Activated gamma-delta T cell treated with Interleukin-2 at 50 U/mL for 16 hours (primary cell): ENCODE results near the gene CSTB.

Experiments
- DNase-seq: peaks from one replicate; pipeline ENCODE4 v3.0.0-alpha.2; 2020

Gene CSTB

DNA sequence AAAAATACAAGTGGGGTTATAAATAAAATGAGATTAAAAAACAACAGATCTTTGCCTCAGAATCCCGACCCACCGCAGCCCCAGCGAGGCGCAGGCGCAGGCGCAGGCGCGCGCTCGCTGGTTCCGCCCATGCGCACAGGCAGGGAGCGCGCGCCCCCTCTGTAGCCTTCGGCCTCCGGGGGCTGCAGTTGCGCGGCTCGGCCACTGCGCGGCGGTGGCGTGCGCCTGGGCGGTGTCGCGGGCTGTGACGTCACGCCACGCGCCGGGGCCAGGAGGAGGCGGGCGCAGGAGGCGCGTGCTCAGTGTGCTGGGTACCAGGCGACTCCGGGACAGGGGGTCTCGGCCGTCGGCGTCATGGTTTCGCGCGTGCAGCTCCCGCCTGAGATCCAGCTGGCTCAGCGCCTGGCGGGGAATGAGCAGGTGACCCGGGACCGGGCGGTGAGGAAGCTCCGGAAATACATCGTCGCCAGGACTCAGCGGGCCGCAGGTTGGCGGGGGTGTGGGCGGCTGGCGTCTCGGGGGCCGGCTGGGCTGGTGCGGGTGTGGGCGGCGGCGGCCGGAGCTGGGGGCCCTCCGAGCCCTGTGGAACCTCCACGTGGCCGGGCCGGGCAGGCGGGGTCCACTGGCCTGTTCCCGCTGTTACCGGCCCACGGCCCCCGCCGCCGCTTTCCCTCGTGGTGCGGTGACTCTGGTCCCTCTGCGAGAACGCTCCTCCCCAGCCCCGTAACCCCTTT is 13.3 kb upstream of the CSTB start, which contains the start of gene RRP1:
TSS of gene RRP1 (plus strand) at position 302 of the 734 bp plus-strand sequence. CDS start at position 355, 53 bp downstream.
- peak; percentile 92 for DNase-seq

DNA sequence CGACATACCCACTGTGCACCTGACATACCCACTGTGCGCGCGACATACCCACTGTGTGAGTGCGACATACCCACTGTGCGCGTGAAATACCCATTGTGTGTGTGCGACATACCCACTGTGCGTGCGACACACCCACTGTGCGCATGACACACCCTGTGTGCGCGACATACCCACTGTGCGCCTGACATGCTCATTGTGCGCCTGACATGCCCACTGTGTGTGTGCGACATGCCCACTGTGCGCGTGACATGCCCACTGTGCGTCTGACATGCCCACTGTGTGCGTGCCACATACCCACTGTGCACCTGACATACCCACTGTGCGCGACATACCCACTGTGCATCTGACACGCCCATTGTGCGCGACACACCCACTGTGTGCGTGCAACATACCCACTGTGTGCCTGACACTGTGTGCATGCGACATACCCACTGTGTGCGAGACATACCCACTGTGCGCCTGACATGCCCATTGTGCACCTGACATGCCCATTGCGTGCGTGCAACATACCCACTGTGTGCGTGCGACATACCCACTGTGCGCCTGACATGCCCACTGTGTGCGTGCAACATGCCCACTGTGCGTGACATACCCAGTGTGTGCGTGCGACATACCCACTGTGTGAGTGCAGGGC is 10.8 kb upstream of the CSTB start:
- no peak for DNase-seq

DNA sequence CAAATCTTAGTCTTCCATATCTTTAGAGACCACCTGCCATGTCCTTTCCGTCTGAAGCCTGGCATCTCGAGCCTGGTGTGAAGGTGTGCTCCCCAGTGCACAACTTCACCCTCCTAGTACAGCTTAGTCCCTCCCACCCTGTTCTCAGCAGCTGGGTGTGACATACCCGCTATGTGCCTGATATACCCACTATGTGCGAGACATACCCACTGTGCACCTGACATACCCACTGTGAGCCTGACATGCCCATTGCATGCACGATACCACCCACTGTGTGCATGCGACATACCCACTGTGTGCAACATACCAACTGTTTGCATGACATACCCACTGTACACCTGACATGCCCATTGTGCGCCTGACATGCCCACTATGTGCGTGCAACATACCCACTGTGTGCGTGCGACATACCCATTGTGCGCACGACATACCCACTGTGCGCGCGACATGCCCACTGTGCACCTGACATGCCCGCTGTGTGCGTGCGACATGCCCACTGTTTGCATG is 10.2 kb upstream of the CSTB start:
- no peak for DNase-seq

DNA sequence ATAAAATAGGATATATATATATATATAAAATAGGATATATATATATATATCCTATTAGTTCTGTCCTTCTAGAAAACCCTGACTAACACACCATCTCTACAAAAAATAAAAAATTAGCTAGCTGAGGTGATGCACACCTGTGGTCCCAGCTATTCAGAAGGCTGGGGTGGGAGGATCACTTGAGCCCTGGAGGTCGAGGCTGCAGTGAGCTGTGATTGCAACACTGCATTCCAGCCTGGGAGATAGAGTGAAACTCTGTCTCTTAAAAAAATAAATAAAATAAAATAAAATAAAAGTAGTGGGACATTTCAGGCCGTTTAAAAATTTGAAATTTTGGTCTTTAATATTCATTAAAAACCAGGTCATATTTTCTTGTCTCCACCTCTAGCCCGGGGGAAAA is 9.0 kb upstream of the CSTB start:
- DNase-seq, result no peak

DNA sequence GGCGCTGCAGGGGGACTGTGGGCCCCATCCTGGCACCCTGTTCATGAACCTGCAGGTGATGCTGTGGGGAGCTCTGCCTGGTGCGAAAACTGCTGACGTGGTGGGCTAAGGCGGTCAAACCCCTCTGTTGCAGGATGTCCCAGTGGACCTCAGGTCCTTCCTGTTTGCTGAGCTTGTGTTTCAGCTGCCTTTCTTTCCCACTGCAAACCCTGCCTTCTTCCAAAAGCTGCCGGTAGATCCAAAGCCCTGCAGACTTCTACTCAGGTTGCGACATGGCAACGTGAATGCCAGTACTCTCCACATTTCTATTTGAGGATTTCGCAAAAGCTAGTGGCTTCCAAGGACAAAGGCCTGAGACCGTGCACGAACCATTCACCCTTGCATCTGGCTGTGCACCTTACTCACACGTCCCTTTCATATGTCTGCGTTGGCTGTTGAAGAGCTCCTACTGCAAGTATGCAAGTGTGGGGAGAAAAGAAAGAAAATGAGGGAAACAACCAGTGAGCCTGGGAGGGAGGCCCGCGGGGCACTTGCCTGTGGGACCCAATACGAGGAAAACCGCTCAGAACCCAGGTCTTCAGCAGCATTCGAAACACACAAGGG is 7.1 kb upstream of the CSTB start:
- DNase-seq, result no peak

DNA sequence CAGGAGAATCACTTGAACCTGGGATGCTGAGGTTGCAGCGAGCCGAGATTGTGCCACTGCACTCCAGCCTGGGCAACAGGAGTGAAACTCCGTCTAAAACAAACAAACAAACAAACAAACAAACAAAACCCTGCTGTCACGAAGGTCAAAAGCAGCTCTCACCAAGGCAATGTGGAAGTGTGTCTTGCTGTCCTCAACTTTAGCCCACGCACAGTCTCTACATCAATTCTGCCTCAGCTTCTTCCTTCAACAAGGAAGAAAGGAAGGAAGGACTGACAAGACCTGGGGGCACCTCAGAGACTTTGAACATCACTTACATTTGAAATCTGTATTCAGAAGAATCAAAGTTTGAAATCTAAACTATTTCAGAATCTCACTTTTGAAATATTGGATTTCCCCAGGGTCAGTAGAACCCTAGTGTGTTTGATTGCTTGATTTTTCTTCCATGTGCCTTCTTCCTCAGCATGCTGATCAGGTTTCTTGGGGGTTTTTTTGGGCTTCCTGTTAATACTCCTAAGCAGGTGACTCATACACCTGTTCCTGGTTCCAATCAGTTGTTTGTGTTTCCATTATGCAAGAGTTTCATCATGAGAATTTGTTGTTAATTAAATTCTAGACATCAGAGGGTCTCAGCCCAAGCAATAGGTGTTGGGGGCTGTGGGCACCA is 6.5 kb upstream of the CSTB start:
- no peak for DNase-seq

DNA sequence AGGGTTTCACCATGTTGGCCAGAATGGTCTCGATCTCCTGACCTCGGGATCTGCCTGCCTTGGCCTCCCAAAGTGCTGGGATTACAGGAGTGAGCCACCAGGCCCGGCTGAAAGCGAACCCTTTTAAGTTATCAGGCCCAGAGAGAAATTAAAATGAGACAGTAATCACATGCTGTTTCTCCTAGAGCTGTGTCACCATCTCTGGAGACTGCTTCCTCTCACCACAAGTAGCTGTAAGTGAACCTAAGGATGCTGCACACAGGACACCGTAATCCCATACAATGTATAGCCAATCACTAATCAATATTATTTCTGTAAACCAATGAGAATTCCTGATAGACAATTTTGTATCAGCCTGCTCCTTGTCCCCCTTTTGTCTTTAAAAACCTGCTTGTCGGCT is 5.7 kb upstream of the CSTB start:
- DNase-seq, result no peak

DNA sequence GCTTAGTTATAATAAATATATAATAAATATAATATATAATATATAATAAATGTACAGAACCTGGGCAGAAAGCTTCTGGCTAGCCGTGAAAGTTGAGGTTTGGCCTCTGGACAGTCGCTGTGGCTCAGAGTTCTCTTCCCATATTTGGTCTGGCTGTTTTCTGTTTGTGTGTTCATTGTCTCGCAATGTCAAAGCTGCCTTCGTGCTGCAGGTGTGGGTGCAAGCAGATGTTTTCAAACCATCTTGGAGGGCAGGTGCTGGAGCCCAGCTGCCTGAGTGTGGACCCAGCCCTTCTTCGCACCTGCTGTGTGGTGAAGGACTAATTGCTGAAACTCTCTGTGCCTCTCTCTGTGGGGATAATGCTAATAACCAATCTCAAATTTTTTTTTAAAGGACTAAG is 3.6 kb upstream of the CSTB start:
- DNase-seq, result no peak

DNA sequence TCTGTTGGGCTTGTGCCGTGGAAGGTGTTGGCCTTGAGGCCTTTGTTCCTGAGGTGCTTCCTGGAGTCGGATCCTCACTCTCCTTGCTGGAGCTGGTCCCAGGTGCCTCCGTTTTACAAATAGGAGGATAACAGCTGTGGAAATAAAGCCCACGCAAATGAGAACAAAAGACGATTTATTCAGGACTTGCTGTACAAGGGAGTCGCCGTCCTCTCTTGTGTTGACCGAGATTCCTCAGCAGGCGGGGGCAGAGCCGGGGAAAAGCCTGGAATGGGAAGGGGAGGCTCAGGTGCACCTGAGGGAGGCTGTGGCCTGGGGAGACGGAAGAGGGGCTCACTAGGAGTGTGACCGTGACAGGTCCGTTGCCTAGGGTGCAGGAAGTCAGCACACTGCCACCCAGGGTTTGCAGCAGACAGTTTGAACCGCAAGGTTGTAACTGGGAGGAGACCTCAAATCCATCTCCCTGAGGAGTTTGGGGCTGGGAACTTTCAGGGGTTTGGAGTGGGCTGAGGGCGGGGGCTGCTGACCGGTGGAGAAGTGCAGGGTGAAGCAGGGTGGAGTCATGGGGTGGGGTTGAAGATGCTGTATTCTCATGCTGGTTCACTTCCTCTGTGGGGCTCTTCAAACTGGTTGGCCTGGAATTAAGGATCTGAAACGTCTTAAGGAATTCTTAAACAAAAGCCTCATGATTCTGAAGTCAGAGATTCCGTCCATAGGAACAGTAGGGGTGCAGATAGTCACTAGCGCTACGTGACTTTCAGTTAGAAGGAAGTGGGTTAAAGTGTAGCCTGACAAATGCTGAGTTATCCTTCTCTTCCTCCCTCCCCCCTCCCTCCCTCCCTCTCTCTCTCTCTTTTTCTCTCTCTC is 2.6 kb upstream of the CSTB start:
- no peak for DNase-seq

DNA sequence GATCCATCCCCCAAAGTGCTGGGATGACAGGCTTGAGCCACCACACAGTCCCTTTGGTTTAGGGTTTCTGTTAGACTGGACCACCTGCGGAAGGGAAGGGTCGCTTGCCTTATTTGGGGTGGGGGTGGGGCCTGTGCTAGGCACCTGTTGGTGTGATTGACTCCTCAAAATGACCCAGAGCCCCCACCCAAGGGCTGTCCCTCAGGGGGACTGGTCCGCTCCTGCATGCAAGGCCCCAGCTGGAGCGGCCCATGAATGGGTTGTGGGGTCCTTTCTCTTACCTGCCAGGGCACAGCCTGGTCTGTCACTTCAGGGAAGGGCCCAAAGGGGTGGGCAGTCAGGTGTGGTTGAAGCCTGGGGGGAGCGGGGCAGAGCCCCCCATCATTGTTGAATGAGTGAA is 1.8 kb upstream of the CSTB start:
- DNase-seq, result no peak

DNA sequence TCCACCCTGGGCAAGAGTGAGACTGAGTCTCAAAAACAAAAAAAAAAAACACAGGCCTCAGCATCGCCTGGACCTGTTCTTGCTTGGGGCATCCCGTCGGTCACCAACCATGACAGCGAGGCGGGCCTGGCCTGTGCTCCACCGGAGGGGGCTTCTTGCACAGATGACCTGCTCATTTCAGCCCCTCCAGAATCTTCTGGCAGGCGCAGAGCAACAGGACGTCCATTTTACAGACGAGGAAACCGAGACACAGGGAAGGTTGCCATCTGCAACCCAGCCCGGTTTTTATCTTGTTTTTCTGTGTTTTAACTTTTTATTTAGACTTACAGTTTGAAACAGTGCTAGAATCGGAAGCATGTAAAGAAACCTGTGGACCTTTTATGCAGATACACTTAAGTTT is 918 bp downstream of the CSTB start:
- DNase-seq, result no peak

DNA sequence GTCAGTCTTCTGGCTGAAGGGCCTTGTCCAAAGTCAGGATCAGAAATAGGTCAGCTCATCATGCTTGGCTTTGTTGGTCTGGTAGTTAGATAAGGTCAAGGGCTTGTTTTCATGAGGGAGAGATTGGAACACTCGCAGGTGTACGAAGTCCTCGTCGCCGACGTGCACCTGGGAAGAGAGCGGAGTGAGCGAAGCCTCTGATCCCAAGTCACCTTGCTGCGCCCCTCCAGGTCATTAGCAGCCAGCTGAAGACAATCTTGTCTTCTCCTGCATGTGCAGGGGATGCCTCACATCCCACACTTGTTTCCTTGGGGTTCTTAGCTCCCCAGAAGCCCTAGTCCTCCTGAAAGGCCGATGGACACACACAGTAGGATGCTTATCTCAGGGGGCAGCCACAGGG is 1.9 kb downstream of the CSTB start:
- no peak for DNase-seq

DNA sequence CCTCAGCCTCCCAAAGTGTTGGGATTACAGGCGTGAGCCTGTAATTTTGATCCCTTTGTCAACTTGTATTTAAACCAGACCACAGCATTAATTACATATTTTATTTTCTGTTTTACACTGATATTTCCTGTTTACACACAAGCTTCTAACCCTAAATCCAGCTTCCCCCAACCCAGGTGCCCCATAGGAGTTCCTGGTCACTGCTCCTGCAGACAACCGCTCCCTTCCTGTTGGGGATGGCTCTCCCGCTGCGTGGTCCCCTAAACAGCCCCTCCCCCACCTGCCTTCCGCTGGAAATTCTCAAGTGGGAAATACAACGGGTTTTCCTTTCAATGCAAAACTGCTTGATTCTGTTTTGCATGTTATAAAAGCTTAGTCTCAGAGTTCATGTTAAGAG is 3.7 kb downstream of the CSTB start:
- DNase-seq, result no peak

DNA sequence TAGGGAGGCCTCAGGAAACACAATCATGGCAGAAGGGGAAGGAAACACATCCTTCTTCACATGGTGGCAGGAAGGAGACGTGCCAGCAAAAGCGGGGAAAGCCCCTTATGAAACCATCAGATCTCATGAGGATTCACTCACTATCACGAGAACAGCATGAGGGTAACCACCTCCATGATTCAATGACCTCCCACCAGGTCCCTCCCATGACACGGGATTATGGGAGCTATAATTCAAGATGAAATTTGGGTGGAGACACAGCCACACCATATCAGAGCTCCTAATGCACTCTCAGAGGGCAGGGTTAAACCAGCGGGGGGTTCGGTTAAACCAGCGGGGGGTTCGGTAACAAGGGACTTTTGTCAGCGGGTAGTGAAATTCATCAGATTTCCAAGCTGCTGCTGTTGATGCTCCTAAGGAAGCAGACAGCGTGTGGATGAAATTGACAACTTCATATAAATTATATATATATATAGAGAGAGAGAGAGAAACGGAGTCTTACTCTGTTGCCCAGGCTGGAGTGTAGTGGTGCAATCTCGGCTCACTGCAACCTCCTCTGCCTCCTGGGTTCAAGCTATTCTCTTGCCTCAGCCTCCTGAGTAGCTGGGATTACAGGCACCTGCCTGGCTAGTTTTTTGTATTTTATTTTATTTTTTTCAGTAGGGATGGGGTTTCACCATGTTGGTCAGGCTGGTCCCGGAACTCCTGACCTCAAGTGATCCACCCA is 4.2 kb downstream of the CSTB start:
- no peak for DNase-seq

DNA sequence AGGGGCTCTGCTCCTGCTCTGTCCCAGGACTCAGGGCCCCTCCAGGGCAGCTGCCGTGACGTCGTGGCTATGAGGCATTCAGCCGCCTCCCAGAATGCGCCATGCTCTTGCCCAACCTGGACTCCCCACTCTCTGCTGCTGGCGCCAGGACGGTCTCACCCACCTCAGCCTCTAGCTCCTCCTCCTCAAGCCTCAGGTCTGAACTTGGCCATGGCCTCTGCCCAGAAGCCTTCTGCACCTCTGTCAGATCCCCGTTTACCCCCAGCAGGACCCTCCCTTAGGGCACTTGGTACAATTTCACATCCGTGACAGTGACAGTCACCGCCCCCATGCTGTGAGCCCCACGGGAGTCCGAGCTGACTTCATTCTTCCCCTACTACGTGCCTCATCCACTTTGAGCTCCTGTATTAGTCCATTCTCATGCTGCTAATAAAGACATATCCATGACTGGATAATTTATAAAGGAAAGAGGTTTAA is 4.9 kb downstream of the CSTB start:
- no peak for DNase-seq

DNA sequence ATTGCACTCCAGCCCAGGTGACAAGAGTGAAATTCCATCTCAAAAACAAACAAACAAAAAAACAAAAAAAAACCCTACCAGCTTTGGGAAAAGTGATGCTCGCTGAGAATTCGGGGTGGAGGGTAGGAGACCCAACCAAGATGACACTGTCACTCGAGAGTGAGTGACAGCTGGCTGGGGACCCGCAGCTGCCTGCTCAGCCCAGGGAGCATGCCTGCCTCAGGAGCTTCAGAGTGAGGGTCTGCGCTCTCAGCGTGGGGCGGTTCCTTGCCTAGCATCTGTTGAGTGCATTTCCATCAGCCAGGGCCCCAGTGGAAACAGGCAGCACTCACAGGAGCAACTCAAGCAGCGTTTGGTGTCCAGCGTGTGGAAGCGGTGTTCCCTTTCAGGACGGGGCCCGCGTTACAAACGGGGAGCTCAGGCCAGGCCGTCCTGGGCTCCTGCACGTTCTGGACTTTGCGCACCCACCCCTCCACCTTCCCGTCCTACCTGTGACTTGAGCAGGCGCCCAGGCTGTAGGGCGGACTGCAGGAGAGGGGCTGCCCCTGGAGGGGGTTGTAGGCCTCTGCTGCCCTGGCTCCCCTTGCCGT is 5.9 kb downstream of the CSTB start:
- no peak for DNase-seq

DNA sequence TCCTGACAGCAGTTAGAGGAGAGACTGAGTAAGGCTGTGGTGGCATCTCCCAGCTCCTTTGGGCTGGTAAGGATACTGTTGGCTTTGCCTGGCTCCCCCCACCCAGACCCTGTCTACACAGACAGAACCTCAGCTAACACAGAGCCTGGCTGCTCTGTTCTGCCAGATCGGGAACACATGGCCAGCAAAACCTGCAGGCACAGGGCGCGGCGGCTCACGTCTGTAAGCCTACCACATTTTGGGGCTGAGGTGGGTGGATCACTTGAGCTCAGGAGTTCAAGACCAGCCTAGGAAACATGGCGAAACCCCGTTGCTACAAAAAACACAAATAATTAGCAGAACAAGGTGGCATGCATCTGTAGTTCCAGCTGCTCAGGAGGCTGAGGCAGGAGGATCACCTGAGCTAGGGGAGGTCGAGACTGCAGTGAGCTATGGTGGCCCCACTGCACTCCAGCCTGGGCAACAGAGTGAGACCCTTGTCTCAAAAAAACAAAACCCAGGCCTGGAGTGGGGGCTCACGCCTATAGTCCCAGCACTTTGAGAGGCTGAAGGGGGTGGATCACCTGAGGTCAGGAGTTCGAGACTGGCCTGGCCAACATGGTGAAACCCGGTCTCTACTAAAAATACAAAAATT is 6.7 kb downstream of the CSTB start:
- no peak for DNase-seq

DNA sequence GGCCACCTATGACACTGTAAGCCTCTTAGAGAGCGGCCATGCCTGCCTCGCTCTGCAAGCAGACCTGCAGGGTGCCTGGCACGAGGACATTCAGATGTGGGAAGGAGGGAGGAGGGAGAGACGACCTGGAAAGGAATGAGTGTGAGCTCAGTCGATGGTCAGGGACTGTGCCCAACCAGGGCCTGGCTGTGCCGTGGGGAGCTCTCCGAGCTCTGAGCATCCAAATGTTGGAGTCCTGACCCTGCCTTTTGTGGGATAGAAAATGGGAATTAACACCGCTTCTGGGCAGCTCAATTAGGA is 7.3 kb downstream of the CSTB start:
- DNase-seq, result no peak

DNA sequence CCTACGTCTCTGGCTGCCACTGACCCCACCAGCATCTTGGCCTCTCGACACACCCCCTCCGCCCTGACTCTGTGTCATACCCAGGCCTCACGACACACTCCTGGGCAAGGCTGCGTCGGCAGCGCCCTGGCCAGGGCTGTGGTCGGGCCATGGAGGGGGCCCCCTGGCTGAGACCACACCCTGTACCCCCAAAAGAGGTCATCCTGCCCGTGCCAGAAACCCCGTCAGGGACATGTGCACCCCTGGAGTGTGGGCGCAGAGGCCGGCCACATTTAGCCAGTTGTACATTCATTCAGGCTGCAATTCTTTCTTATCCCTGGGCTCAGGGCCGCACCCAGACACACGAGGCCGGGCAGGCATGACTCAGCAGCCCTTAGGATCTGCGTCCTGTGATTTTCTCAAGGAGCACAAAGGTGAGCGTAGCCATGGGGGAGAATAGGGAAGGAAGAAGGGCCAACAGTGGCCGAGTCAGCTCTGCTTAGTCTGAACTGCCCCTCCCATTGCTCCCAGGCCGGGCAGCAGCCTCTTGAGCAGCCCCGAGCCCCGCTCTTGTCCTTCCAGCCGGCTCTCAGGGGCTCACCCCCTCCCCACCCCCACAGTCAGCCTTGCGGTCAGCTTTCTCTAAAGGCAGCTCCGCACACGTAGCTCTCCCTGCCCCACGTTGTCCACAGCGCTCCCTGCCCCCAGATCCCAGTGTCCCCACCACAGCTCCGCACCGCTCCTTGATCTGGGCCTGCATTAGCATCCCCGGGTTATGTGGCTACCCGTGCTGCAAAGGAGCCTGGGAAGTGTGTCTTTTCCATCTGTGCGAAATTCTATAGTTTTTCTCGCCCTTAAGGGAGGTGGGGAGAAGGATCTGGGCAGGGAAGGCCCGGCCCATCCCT is 7.9 kb downstream of the CSTB start:
- no peak for DNase-seq

DNA sequence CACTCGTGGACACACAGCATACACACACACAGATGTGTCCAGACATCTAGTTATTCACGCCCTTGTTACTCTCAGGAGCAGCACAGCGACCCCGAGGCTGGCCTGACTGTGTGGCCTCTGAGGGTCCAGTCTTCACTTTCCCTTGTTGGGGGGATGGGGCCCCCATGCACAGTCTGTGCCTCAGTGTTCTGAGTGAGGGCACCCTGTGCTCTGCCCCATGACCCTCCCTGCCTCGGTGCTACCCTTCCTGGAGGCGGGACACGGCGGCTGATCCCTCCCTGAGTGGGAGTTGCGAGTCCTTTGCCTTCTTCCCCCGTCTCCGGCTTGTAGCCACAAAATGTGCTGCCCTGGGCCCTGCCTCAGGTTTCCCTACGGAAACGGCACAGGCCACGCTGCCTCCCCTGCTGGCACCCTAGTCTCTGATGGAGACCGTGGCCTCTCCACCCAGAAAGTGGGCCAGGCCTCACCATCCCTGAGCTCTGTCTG is 8.6 kb downstream of the CSTB start:
- no peak for DNase-seq
